Measurements from ENCODE around the gene STX3. TPM values are rescaled to one million over a fixed set of nuclear protein-coding genes. Genes with fewer than 3 reads are reported as not detected.

STX3 gene
- total and polyA plus RNA-seq, 2 of the 8 experiments (the other 6 are each of a cell fraction or from before 2014, with no cell fraction given), result 50.5 to 56.1 TPM

GRCh38 chr11:59773083-59773440 lies 17.9 kb downstream of the STX3 start:
- Histone ChIP-seq H3K4ac (replicated peaks; ENCODE audit: insufficient read length, low read depth, low read length) (no peak overlapping the region), H4K5ac (ENCODE audit: insufficient read length, low read depth, low read length) (no peak overlapping the region), H2AK5ac (ENCODE audit: low read depth, low read length) (no peak overlapping the region), H3K56ac (replicated peaks; ENCODE audit: insufficient read length, low read depth, low read length) (no peak overlapping the region), H3K9ac (replicated peaks in 1 of 4; ENCODE audit: extremely low read depth in 1 of 4, low read depth in 3 of 4, low read length in 3 of 4) (no peak overlapping the region), H4K20me1 (replicated peaks in 1 of 2; ENCODE audit: control insufficient read depth in 1 of 2, insufficient read depth in 2 of 2, low read length in 2 of 2) (peaks cover 7 to 18% of the 10 kb centered on the region in 2 experiments), H2BK5ac (ENCODE audit: low read depth, low read length) (no peak overlapping the region), H3K4me3 (ENCODE audit: extremely low read depth in 1 of 4, insufficient read depth in 2 of 4, low read depth in 3 of 4, low read length in 4 of 4) (no peak overlapping the region), H3K79me1 (ENCODE audit: low read depth, low read length) (peaks cover 9% of the 10 kb centered on the region), H3K14ac (ENCODE audit: insufficient read length) (no peak overlapping the region), H3K36me3 (ENCODE audit: control insufficient read depth in 2 of 4, insufficient read depth in 4 of 4, low read length in 3 of 4) (peaks cover 2 to 20% (median 10%) of the 10 kb centered on the region in 4 experiments; a peak in 5 of 8 replicates), H3K27me3 (replicated peaks in 1 of 4; ENCODE audit: control insufficient read depth in 3 of 4, extremely low read depth in 1 of 4, insufficient read depth in 3 of 4, low read length in 3 of 4) (no peaks in the 10 kb centered on the region), H2BK12ac (ENCODE audit: low read depth, low read length) (no peak overlapping the region), H4K8ac (ENCODE audit: extremely low read depth, insufficient read depth, low read length) (no peak overlapping the region), H2BK120ac (replicated peaks; ENCODE audit: low read depth, low read length) (no peak overlapping the region), H3K4me1 (replicated peaks in 1 of 4; ENCODE audit: control insufficient read depth in 3 of 4, insufficient read depth in 4 of 4, low read length in 3 of 4) (no peaks in the 10 kb centered on the region), H4K91ac (replicated peaks; ENCODE audit: insufficient read length, low read length) (no peak overlapping the region), H2BK20ac (ENCODE audit: low read length) (no peak overlapping the region), H3K18ac (ENCODE audit: extremely low read depth, low read length) (no peak overlapping the region), H3K9me3 (ENCODE audit: insufficient read depth in 2 of 2, low read depth in 1 of 2, low read length in 1 of 2) (no peaks in the 10 kb centered on the region), H2BK15ac (ENCODE audit: low read length) (no peak overlapping the region), H2AFZ (ENCODE audit: low read length) (no peak overlapping the region), H3K79me2 (ENCODE audit: control insufficient read depth in 1 of 2, insufficient read depth in 2 of 2, low read length in 2 of 2) (peaks cover 6 to 38% of the 10 kb centered on the region in 2 experiments), H3K23ac (ENCODE audit: insufficient read length) (no peak overlapping the region), H3K23me2 (ENCODE audit: low read depth, low read length) (peaks cover 7% of the 10 kb centered on the region; the same call in 1 of the 2 replicates), H3K27ac (ENCODE audit: low read depth, low read length) (no peak overlapping the region), H3K4me2 (ENCODE audit: insufficient read depth in 1 of 2, low read depth in 2 of 2, low read length in 2 of 2) (no peak overlapping the region)
- ChIA-PET POLR2A (ENCODE audit: partially characterized antibody) (no interaction called here), CTCF (ENCODE audit: partially characterized antibody) (interaction anchor here (0.6 to 1.4 kb wide), 2 partner anchors 146 to 564 kb away, joined by 3 read pairs; no protein-coding TSS in a partner anchor)
- FAIRE-seq (no peak), DNase-seq (ENCODE audit: low read depth in 1 of 2, low spot score in 2 of 2) (no peak)
- 95% methylated on average over 5 of the region's 5 CpGs; no CpG with 5 or more reads in 1 of the 2 experiments for WGBS, 2 experiments (ENCODE audit: extremely low coverage in 1 of 2, insufficient coverage in 1 of 2, insufficient read length in 1 of 2, insufficient replicate concordance in 2 of 2, low coverage in 1 of 2, low lambda C conversion rate in 2 of 2, missing lambda C conversion rate in 1 of 2)
- TF ChIP-seq POLR2AphosphoS5 (IDR thresholded peaks at IDR 0.05; ENCODE audit: low read depth, low read length) (no peak), BRCA1 (IDR thresholded peaks at IDR 0.05; ENCODE audit: low read depth, low read length) (no peak)

Measured in H1 (cell line).